HG03064 (cell line): ENCODE measurements around the gene TMEM181.
A peak's percentile ranks its signal among the peaks of the same experiment; 100 is the strongest.
"Not testable (repeated sequence)": the region's sequence is repeated elsewhere in the genome, so short reads cannot be mapped to it uniquely, and the experiment has no call there.

Source experiments
- ATAC-seq: cut with Tn5 transposase; IDR thresholded peaks from one replicate; pipeline ENCODE4 v1.9.1; 2021; ENCODE audit warnings: low read depth; ENCODE audit not compliant: unreplicated experiment

TMEM181 gene

DNA sequence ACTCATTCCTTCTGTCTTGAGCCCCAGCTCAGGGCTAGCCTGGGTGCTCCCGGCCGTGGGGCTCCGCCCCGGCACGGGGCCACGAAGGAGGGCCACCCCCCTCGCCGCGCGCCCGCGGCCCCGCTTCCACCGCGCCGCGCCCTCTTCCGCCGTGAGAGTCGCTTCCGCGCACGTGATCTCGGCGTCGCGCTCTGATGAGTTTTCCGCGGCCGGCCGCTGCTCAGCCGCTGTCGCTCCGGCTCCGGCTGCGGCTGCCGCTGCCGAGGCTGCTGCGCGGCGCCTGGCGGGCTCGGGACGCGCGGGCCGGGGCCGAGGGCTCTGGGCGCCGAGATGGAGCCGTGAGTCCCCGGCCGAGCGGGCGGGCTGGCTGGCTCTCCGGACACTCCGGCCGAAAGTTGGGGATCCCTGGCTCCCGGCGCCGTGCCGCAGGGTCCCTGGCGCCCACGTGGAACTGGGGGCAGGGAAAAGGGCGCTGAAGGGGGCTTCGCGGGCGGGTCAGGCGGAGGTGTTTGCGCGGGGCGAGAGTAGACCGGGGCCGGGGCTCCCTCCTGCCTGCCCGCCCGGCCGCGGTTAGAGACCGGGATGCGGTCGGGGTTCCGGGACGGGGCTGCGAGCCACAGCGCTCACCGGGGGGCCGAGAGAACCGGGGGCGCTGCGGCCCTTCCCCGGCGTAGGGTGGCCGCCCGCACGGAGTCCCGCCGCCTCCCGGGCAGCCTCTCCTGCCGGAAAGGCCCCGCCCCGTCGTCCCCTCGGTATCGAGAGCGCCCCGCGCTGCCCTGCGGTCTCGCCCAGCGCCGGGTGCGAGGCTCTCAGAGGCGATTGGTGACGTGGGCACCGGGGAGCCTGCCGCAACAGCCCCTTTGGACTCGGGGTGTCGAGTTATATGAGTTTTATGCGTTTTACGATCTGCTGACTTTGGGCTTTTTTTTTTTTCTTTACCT, at the start of gene TMEM181:
Gene TMEM181 (plus strand): TSS at position 197 of the 941 bp plus-strand sequence. CDS start 134 bp downstream, at position 331.
- ATAC-seq = peak; percentile 86

GRCh38 chr6:158512809-158513208, 47.1 kb upstream of the TMEM181 start:
- no peak for ATAC-seq

DNA sequence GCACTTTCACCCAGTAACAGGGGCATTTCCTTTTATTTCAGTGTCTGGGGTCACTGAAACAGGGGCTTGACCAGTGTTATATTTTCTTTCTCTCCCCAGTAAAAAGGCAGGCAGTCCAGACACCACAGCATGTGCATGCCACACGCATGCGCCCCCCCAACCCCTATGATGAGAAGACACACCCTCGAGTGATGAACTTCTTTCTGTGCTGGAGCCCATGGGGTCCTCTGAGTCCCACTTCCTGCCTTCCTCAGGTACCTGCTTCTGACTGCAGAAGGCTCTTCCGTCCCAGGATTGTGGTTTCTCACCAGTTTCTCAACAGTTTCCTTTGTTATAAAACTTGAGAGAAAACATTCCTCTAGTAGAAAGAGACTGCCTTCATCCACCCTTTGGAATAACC, 45.7 kb upstream of the TMEM181 start:
- no peak for ATAC-seq

- no peak for ATAC-seq
These were observed 44.9 kb upstream of the TMEM181 start for GRCh38 chr6:158514991-158515390.

GRCh38 chr6:158516098-158516497, 43.8 kb upstream of the TMEM181 start:
- no peak for ATAC-seq

DNA sequence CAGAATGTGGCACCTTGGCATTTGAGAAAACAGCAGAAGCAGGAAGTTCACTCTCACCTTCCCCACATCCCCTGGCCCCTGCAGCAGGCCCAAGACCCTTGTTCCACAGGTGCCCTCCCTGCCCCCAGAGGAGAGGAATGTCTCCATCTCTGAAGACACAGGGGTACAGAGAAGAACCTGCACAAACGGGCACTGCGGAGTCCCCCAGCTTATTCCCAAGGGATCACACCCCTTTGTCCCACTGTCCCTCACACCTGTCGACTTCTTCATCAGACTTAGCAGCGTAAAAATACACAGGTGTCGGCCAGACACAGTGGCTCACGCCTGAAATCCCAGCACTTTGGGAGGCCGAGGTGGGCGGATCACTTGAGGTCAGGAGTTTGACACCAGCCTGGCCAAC, 42.9 kb upstream of the TMEM181 start:
- no peak for ATAC-seq

DNA sequence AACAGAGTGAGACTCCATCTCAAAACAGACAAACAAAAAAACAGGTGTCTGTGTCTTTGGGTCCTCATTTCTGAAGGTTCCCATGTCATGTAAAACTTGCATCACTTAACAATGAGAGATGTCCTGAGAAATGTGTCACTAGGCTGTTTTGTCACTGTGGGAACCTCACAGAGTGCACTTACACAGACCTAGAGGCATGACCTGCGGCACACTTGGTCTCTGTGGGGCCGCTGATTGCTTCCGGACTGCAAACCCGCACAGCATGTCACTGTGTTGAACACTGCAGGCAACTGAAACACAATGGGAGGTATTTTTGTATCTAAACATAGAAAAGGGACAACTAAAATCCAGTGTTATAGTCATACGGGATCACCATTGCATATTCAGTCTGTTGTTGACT, 42.3 kb upstream of the TMEM181 start:
- no peak for ATAC-seq

DNA sequence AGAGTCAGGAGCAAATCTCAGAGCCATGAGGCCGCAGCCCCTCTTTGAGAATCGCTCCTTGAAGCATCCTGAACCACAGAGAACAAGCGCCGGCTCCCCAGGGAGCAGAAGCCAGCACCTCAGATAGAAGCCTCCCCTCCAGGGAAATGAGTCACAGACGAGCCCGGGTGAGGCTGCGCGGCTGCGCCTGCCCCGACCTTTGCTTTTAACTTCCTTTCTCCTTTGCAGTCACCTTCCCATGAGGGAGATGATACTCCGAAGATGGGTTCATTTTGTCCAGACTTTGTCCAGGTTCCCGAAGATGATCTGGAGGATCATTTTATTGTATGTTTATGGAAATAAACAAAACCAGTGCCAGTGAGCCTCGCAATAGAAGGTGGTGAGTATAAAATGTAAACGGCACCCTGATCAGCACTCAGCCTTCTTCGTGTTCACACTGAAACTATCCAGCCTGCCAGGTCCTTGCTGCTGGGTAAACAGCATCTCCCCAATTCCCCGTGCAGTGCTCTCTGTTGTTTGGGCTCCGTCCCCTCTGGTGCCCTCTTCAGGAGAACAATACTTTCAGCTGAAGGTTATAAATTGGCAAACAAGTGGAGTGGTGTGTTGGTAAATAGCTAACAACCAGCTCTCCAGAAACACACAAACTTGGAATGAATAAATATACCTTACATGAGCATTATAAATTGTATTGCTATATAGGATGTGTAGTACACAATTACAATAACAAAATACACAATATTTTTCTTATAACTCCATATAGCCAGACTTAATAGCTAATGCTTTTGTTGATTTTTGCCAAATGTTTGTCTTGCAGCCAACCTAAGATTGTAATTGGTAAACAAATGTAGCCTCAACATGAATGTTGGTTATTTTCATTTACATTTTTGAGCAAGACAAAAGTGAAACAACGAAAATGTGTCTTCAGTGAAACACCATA, 41.4 kb upstream of the TMEM181 start:
- peak; percentile 79 for ATAC-seq

DNA sequence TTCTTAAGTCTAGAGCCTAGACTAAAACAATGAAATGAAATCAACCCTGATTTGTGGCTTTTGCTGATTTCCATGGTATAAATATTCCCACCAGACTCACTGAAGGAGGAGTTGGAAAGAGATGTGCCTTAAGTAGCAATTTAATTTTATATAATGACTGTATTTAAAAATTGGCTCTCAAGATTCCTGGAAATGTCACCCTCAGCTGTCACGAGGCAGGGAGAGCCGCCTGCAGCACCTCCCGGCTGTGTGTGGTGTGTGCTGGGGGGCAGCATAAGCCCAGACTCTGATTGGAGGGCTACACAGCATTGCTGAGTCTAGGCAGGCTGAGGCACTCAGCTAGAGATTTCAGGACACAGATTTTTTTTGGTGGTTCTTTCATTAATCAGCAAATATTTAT, 40.6 kb upstream of the TMEM181 start:
- no peak for ATAC-seq

DNA sequence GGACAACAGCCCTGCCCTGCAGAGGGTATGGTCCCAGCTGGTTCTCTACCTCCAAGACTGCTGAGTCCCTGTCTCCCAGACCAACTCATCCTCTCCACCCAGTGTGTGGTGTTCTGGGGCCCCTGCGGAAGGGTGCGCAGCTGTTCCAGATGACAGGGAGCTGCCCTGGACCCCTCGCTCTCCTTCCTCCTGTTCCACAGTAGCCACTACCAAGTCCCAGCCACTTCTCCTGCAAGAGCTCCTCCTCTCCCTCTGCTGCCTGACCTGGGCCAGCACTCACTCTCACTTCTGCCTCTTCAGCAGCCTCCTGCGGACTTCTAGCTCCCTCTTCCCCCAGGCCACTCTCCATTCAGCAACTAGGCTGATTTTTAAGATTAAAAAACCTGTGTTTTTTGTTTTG, 40.1 kb upstream of the TMEM181 start:
- no peak for ATAC-seq

DNA sequence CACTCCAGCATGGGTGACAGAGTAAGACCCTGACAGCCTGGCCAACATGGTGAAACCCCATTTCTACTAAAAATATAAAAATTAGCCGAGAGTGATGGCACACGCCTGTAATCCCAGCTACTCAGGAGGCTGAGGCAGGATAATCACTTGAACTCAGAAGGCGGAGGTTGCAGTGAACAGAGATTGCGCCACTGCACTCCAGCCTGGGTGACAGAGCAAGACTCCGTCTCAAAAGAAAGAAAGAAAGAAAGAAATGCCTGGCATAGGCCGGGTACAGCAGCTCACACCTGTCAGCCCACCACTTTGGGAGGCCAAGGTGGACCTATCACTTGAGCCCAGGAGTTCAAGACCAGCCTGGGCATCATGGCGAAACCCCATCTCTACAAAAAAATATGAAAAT, 38.9 kb upstream of the TMEM181 start:
- ATAC-seq = not testable (repeated sequence)

DNA sequence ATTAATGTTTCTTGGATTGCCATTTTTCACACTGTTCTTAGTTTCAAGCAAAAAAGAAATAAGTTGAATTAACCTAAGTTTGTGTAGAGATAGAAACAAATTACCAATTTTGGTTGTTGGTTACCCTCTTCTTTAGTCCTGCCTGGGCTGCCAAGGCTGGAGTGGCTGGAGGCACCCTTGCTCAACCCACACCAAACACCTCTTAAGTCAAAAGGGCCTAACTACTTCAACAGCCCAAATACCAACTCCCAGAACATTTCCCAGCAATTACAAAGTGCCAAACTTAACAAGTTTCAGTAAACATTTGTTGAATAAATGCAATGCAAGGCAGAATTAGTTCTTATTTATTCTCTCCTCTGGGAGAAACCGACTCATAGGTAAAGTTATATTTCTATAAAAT, 38.1 kb upstream of the TMEM181 start:
- ATAC-seq = no peak

GRCh38 chr6:158522616-158523015, 37.3 kb upstream of the TMEM181 start:
- no peak for ATAC-seq

DNA sequence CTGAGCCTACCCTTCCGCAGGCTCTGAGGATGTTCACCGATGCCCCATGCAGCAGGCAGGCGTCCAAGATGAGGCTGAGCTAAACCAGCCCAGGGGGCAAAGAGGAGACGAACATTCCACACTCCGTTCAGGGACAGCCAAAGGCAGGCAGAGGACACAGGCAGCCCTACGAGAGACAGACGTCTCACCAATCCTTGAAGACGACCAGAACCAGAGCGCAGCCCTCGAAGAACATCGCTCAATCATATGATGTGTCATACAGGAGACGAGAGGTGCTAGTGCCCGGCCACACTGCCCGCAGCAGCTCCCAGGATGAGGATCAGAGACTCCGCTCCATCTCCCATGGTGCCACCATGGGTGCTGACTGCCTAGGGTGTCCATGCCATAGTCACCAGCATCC, 35.6 kb upstream of the TMEM181 start:
- no peak for ATAC-seq

- ATAC-seq = not testable (repeated sequence)
These were observed 32.0 kb upstream of the TMEM181 start for GRCh38 chr6:158527858-158528257.

DNA sequence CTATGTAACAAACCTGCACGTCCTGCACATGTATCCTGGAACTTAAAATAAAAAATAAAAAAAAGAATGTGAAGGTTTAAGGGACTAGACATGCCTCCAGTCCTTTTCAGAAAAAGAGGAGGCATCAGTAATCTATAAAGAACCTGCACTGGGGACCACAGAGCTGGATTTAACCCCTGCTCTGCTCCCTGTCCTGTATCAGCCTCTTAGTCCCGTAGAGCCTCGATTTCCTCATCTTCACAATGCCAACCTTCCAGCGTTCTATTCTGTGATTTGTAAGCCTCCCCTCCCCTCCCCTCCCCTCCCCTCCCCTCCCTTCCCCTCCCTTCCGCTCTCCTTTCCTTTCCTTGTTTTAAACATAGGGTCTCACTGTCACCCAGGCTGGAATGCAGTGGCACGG, 31.1 kb upstream of the TMEM181 start:
- ATAC-seq = no peak

DNA sequence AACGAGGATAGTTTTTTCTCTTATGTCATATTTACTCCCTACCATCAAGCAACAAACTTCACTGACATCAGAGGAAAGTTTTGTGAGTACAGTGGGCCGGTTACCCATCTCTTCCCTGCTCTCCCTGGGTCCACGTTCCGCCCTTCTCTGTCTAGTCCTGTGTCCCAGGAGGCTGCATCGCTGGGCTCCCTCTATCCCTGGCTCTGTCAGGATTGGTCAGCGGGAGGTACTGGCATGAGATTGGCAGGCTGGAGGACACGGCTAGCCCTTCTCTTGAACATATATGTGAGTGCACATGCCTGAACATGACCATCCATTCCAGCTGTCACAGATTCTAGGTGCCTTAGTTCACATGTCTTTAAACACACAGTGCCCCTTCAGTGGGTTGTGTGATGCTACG, 30.3 kb upstream of the TMEM181 start:
- no peak for ATAC-seq

DNA sequence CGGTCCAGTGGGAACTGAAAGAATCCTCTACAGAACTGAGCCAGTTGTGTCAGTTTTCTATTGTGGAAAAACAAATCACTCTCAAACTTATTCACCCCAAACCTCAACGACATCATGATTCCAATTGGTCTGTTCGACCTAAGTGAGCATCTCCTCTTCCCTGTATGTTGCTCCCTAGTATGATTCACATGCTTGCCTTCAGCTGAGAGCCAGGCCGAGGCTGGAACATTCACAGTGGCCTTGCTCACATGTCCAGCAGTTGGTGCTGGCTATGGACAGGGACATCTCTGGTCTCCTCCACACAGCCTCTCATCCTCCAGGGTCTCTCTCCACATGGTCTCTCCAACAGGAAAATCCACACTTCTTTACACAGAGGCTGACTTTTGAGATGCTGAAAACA, 28.3 kb upstream of the TMEM181 start:
- ATAC-seq = no peak

DNA sequence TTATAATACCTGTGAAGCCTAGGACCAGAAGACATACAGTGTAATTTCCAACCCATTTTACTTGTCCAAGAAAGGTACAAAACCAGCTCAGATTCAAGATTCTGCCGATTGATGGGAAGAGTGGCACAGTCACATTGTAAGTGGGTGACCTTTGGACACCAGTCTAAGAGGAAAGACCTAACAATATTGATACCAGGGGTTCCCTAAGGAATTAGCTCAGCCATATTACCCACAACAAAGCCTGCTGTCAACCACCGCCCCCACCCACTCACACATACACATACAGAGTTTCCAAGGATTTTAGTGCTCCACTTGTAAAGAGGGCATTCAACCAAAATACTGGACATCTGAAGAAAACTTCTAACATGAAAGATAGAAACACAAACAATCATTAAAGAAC, 27.9 kb upstream of the TMEM181 start:
- no peak for ATAC-seq

- no peak for ATAC-seq
These were observed 23.6 kb upstream of the TMEM181 start for GRCh38 chr6:158536084-158536890.
